ENCODE results near the gene BAX. TPM values are rescaled to one million over a fixed set of nuclear protein-coding genes. Genes with fewer than 3 reads are reported as not detected.

BAX gene
- total and polyA plus RNA-seq, 9 of the 15 experiments (the other 6 are each of a cell fraction or from before 2014, with no cell fraction given), result 3.2 to 95.4 (median 44.5) TPM

DNA sequence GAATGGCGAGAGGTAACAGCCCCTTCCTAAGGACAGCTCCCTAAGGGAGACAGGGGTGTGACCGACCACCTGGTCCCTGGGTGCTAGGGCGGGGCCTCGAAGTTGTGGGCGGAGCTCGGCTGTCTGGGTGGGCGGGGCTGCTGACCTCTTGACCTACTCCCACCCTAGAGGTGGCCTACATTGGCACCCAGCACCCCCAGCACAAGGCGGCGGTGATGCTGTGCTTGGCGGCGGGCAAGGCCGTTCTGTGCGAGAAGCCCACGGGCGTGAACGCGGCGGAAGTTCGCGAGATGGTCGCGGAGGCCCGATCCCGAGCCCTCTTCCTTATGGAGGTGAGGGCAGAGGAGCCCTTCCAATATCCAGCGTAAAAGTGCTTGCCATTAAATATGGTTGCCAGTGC lies 18.8 kb upstream of the BAX start:
- Histone ChIP-seq H3K36me3 (ENCODE audit: control insufficient read depth, insufficient read depth, low read length) (no peaks in the 10 kb centered on the region), H3K4me2 (ENCODE audit: insufficient read depth, low read length) (no peak overlapping the region), H3K9me1 (ENCODE audit: control insufficient read depth, insufficient read depth, low read length) (no peaks in the 10 kb centered on the region), H3K4me1 (replicated peaks in 1 of 2; ENCODE audit: control insufficient read depth in 2 of 2, insufficient read depth in 2 of 2, low read length in 2 of 2) (peaks cover 14 to 38% of the 10 kb centered on the region in 2 experiments; a peak in 4 of 5 replicates), H3K9me3 (replicated peaks; ENCODE audit: control insufficient read depth, insufficient read depth, low read depth, low read length) (no peaks in the 10 kb centered on the region), H3K4me3 (no peak overlapping the region), H2AFZ (ENCODE audit: low read depth, low read length) (no peak overlapping the region), H3K9ac (ENCODE audit: insufficient read depth in 1 of 2, low read depth in 2 of 2, low read length in 2 of 2) (no peak overlapping the region), H4K20me1 (replicated peaks; ENCODE audit: control insufficient read depth, insufficient read depth, low read length) (no peaks in the 10 kb centered on the region), H3K27ac (ENCODE audit: extremely low read depth, low read depth, low read length) (no peak overlapping the region), H3K79me2 (ENCODE audit: control insufficient read depth, insufficient read depth, low read length) (no peaks in the 10 kb centered on the region; the same call in 2 of the 3 replicates), H3K27me3 (ENCODE audit: control insufficient read depth in 2 of 2, insufficient read depth in 2 of 2, low read length in 2 of 2) (no peaks in the 10 kb centered on the region)
- no peak for TF ChIP-seq SMARCA5 (IDR thresholded peaks at IDR 0.05)
- TF ChIP-seq, protein P1, sequence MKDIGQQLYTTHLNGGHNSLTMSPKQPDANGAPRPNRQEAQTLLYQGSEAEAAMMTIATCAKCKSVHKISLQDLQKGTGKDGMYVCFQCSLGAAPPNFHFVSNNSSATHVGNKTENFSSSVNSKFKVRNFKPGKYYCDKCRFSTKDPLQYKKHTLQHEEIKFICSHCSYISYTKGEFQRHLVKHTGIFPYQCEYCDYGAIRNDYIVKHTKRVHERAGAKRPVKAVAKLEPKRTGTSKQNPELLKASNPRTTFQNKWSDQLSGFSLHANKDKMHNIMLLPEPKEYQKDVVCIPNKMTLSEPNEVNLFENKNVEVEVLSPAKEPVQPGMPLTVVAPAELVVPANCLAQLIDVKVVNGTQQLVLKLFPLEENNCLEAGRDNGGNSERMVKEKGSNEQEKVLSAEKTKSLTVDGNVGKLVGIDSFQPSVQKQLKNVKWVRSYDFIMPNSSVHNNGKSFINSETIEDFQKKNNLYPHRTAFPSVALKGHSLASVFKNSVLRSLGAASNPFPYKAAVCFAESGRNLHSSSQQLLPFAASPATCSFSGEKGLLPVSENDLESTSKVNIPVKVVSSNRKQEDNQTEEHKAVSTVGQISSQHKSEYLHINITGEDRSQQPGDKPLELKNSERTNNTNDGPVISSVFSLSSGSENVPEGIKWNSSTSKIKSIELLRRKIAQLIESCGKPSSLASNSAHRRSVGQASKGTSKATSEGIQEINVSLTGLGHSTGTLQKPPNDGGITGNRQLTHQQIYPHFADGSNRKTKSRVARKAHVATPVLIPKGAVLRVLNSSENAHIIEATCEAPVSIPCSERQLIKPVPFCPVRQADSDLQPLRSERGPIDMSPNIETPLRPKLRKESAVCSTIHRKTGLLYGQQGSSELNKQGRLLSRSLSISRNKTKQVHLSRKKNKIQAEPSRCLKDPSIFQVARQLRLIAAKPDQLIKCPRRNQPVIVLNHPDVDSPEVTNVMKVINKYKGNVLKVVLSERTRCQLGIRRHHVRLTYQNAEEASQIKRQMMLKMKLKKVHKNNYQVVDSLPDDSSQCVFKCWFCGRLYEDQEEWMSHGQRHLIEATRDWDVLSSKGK (CRISPR knock-in tag; IDR thresholded peaks at IDR 0.05), result no peak
- TF ChIP-seq, protein P2, sequence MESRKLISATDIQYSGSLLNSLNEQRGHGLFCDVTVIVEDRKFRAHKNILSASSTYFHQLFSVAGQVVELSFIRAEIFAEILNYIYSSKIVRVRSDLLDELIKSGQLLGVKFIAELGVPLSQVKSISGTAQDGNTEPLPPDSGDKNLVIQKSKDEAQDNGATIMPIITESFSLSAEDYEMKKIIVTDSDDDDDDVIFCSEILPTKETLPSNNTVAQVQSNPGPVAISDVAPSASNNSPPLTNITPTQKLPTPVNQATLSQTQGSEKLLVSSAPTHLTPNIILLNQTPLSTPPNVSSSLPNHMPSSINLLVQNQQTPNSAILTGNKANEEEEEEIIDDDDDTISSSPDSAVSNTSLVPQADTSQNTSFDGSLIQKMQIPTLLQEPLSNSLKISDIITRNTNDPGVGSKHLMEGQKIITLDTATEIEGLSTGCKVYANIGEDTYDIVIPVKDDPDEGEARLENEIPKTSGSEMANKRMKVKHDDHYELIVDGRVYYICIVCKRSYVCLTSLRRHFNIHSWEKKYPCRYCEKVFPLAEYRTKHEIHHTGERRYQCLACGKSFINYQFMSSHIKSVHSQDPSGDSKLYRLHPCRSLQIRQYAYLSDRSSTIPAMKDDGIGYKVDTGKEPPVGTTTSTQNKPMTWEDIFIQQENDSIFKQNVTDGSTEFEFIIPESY (CRISPR knock-in tag; IDR thresholded peaks at IDR 0.05), result peak; percentile 83
- TF ChIP-seq, protein P3, sequence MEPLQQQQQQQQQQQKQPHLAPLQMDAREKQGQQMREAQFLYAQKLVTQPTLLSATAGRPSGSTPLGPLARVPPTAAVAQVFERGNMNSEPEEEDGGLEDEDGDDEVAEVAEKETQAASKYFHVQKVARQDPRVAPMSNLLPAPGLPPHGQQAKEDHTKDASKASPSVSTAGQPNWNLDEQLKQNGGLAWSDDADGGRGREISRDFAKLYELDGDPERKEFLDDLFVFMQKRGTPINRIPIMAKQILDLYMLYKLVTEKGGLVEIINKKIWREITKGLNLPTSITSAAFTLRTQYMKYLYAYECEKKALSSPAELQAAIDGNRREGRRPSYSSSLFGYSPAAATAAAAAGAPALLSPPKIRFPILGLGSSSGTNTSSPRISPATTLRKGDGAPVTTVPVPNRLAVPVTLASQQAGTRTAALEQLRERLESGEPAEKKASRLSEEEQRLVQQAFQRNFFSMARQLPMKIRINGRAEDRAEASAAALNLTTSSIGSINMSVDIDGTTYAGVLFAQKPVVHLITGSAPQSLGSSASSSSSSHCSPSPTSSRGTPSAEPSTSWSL (CRISPR knock-in tag; IDR thresholded peaks at IDR 0.05; ENCODE audit: borderline replicate concordance), result no peak
- TF ChIP-seq, protein P4, sequence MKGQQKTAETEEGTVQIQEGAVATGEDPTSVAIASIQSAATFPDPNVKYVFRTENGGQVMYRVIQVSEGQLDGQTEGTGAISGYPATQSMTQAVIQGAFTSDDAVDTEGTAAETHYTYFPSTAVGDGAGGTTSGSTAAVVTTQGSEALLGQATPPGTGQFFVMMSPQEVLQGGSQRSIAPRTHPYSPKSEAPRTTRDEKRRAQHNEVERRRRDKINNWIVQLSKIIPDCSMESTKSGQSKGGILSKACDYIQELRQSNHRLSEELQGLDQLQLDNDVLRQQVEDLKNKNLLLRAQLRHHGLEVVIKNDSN (CRISPR knock-in tag; IDR thresholded peaks at IDR 0.05), result no peak
- intact Hi-C loops (cut with micrococcal nuclease) (no loop called here), in situ Hi-C loops (cut with MboI) (no loop called here)
- FAIRE-seq (no peak), DNase-seq (ENCODE audit: extremely low read depth in 1 of 4, low spot score in 3 of 4) (peak in 1 of 4 experiments; percentile 48), ATAC-seq (no peak)
- WGBS (ENCODE audit: insufficient coverage, low coverage, missing lambda C conversion rate), result 98% methylated on average over 20 of the region's 25 CpGs
- CTCF ChIA-PET (ENCODE audit: low intra/inter-chr PET ratio), result no interaction called here
- POLR2A ChIA-PET, result interaction anchor here (0.9 to 1.6 kb wide), 3 partner anchors 11 to 440 kb away, joined by 3 to 4 read pairs (median 3); no protein-coding TSS in a partner anchor
- no TSS peak for BruUV-seq (replicated peaks)
